Activated naive CD8-positive, alpha-beta T cell treated with anti-CD3 and anti-CD28 coated beads, Interleukin-2, amount 50 U/mL, for 24 hours (primary cell): ENCODE data around the gene AP5S1.
"Not testable (repeated sequence)": the region's sequence is repeated elsewhere in the genome, so short reads cannot be mapped to it uniquely, and the experiment has no call there.

Experiments
- ATAC-seq: fragments of 150-1000 bp; cut with Tn5 transposase; one replicate; pipeline ENCODE4 v1.10.0; 2021
- DNase-seq: peaks from one replicate; pipeline ENCODE4 v3.0.0; 2021
- H3K27ac Mint-ChIP-seq: one replicate; pipeline ENCODE4 v1.8.0; 2021; ENCODE audit warnings: mild to moderate bottlenecking, mixed read lengths
- H3K27me3 Mint-ChIP-seq: one replicate; pipeline ENCODE4 v1.8.0; 2021; ENCODE audit warnings: mixed read lengths
- H3K36me3 Mint-ChIP-seq: one replicate; pipeline ENCODE4 v1.8.0; 2021; ENCODE audit warnings: low read depth, mixed read lengths
- H3K4me1 Mint-ChIP-seq: one replicate; pipeline ENCODE4 v1.8.0; 2021; ENCODE audit warnings: mixed read lengths
- H3K4me3 Mint-ChIP-seq: one replicate; pipeline ENCODE4 v1.8.0; 2021; ENCODE audit warnings: mild to moderate bottlenecking, moderate library complexity, mixed read lengths
- H3K9me3 Mint-ChIP-seq: one replicate; pipeline ENCODE4 v1.8.0; 2021; ENCODE audit warnings: mixed read lengths

Gene AP5S1

GRCh38 chr20:3785240-3786125 is 34.9 kb upstream of the AP5S1 start:
- DNase-seq (no peak), ATAC-seq (no peak)
- no peaks in the 10 kb centered on the region for H3K27me3 Mint-ChIP-seq
- H3K27ac Mint-ChIP-seq: no peak overlapping the region
- peaks cover 44% of the 10 kb centered on the region for H3K4me1 Mint-ChIP-seq
- H3K36me3 Mint-ChIP-seq: peaks cover 5% of the 10 kb centered on the region
- H3K9me3 Mint-ChIP-seq: no peaks in the 10 kb centered on the region
- peak overlapping the region; percentile 84 for H3K4me3 Mint-ChIP-seq

GRCh38 chr20:3786126-3786484 is 34.2 kb upstream of the AP5S1 start:
- Mint-ChIP-seq H3K4me1 (peaks cover 38% of the 10 kb centered on the region), H3K4me3 (peak overlapping the region; percentile 84), H3K27ac (peak overlapping the region; percentile 88), H3K36me3 (peaks cover 5% of the 10 kb centered on the region), H3K27me3 (no peaks in the 10 kb centered on the region), H3K9me3 (no peaks in the 10 kb centered on the region)
- ATAC-seq (peak; percentile 12), DNase-seq (peak; percentile 54)

GRCh38 chr20:3786665-3787323 is 33.6 kb upstream of the AP5S1 start, which contains the start of gene CENPB:
Gene CENPB, minus strand, starts transcription at chr20:3786740. Its CDS starts 257 bp downstream, at chr20:3786483.
- DNase-seq (peak; percentile 96), ATAC-seq (peak; percentile 92)
- Mint-ChIP-seq H3K27ac (peak within 1 kb of the TSS; percentile 88), H3K9me3 (no peaks in the 10 kb centered on the region), H3K4me3 (peak within 1 kb of the TSS; percentile 84), H3K27me3 (no peaks in the 10 kb centered on the region), H3K4me1 (peaks cover 32% of the 10 kb centered on the region), H3K36me3 (peaks cover 5% of the 10 kb centered on the region)

- Mint-ChIP-seq H3K9me3 (no peaks in the 10 kb centered on the region), H3K36me3 (peaks cover 5% of the 10 kb centered on the region), H3K4me1 (peaks cover 28% of the 10 kb centered on the region), H3K27ac (peak overlapping the region; percentile 26), H3K4me3 (peak overlapping the region; percentile 62), H3K27me3 (no peaks in the 10 kb centered on the region)
- no peak for DNase-seq
- ATAC-seq: no peak
Observed at GRCh38 chr20:3787324-3788014, 32.9 kb upstream of the AP5S1 start.

- ATAC-seq (no peak), DNase-seq (no peak)
- Mint-ChIP-seq H3K4me1 (peaks cover 23% of the 10 kb centered on the region), H3K9me3 (no peaks in the 10 kb centered on the region), H3K27ac (no peak overlapping the region), H3K4me3 (no peak overlapping the region), H3K36me3 (peaks cover 5% of the 10 kb centered on the region), H3K27me3 (no peaks in the 10 kb centered on the region)
Observed at GRCh38 chr20:3788685-3789155, 31.6 kb upstream of the AP5S1 start.

- not testable (repeated sequence) for H3K27me3 Mint-ChIP-seq, H3K9me3 Mint-ChIP-seq, H3K27ac Mint-ChIP-seq, H3K36me3 Mint-ChIP-seq, DNase-seq, H3K4me3 Mint-ChIP-seq, ATAC-seq
- peaks cover 23% of the 10 kb centered on the region for H3K4me1 Mint-ChIP-seq
Observed at GRCh38 chr20:3789201-3789600, 31.1 kb upstream of the AP5S1 start.

- H3K9me3 Mint-ChIP-seq, ATAC-seq, DNase-seq, H3K27me3 Mint-ChIP-seq, H3K27ac Mint-ChIP-seq, H3K4me3 Mint-ChIP-seq: not testable (repeated sequence)
- Mint-ChIP-seq H3K36me3 (peaks cover 14% of the 10 kb centered on the region), H3K4me1 (peaks cover 34% of the 10 kb centered on the region)
Observed at GRCh38 chr20:3794168-3794567, 26.2 kb upstream of the AP5S1 start.

- H3K27me3 Mint-ChIP-seq: no peaks in the 10 kb centered on the region
- peak overlapping the region; percentile 95 for H3K27ac Mint-ChIP-seq
- H3K36me3 Mint-ChIP-seq: peaks cover 14% of the 10 kb centered on the region
- ATAC-seq (no peak), DNase-seq (no peak)
- H3K4me1 Mint-ChIP-seq: peaks cover 41% of the 10 kb centered on the region
- no peaks in the 10 kb centered on the region for H3K9me3 Mint-ChIP-seq
- H3K4me3 Mint-ChIP-seq: peak overlapping the region; percentile 91
Observed at GRCh38 chr20:3794701-3795420, 25.5 kb upstream of the AP5S1 start.

GRCh38 chr20:3795511-3796468 is 24.6 kb upstream of the AP5S1 start, which contains the start of gene CDC25B:
Gene CDC25B, plus strand, starts transcription at chr20:3796310. Its CDS starts 222 bp downstream, at chr20:3796532.
- Mint-ChIP-seq H3K27me3 (no peaks in the 10 kb centered on the region), H3K9me3 (no peaks in the 10 kb centered on the region), H3K36me3 (peaks cover 14% of the 10 kb centered on the region), H3K4me3 (peak within 1 kb of the TSS; percentile 91), H3K4me1 (peaks cover 50% of the 10 kb centered on the region), H3K27ac (peak within 1 kb of the TSS; percentile 95)
- peak; percentile 77 for ATAC-seq
- peak; percentile 92 for DNase-seq

- DNase-seq: no peak
- Mint-ChIP-seq H3K27ac (peak overlapping the region; percentile 88), H3K4me3 (peak overlapping the region; percentile 91), H3K4me1 (peaks cover 57% of the 10 kb centered on the region), H3K27me3 (no peaks in the 10 kb centered on the region), H3K36me3 (peaks cover 14% of the 10 kb centered on the region), H3K9me3 (no peaks in the 10 kb centered on the region)
- ATAC-seq: no peak
Observed at GRCh38 chr20:3796477-3797225, 23.7 kb upstream of the AP5S1 start.

- Mint-ChIP-seq H3K4me3 (peak overlapping the region; percentile 91), H3K9me3 (no peaks in the 10 kb centered on the region), H3K36me3 (peaks cover 14% of the 10 kb centered on the region), H3K27ac (peak overlapping the region; percentile 88), H3K27me3 (no peaks in the 10 kb centered on the region), H3K4me1 (peaks cover 57% of the 10 kb centered on the region)
- no peak for DNase-seq
- no peak for ATAC-seq
Observed at GRCh38 chr20:3797226-3797545, 23.2 kb upstream of the AP5S1 start.

- H3K36me3 Mint-ChIP-seq: peaks cover 19% of the 10 kb centered on the region
- H3K4me1 Mint-ChIP-seq: peaks cover 59% of the 10 kb centered on the region
- H3K27ac Mint-ChIP-seq: peak overlapping the region; percentile 88
- ATAC-seq (peak; percentile 53), DNase-seq (peak; percentile 56)
- peak overlapping the region; percentile 91 for H3K4me3 Mint-ChIP-seq
- no peaks in the 10 kb centered on the region for H3K27me3 Mint-ChIP-seq
- no peaks in the 10 kb centered on the region for H3K9me3 Mint-ChIP-seq
Observed at GRCh38 chr20:3797592-3798372, 22.6 kb upstream of the AP5S1 start.
